Bronchial epithelial cell (primary cell): Measurements from ENCODE around the gene TRAPPC14. TPM values are rescaled to one million over a fixed set of nuclear protein-coding genes. Genes with fewer than 3 reads are reported as not detected.
"Not testable (repeated sequence)": the region's sequence is repeated elsewhere in the genome, so short reads cannot be mapped to it uniquely, and the experiment has no call there.

Experiments used
- DNase-seq: peaks from one replicate; pipeline ENCODE4 v3.0.0-alpha.2; 2010; ENCODE audit warnings: low read depth
- FAIRE-seq: peaks from 2 replicates; lab custom pipeline; 2011; peaks lifted over from hg19 to GRCh38; lab: Jason Lieb, UNC
- H3K27me3 ChIP-seq: 2 replicates; pipeline ENCODE4 v1.5.1; 2011; ENCODE audit warnings: low read length; ENCODE audit not compliant: control insufficient read depth, insufficient read depth
- H3K36me3 ChIP-seq: 2 replicates; pipeline ENCODE4 v1.5.1; 2011; ENCODE audit warnings: low read length; ENCODE audit not compliant: control insufficient read depth, insufficient read depth
- H3K4me3 ChIP-seq: 2 replicates; pipeline ENCODE4 v1.5.1; 2011; ENCODE audit warnings: mild to moderate bottlenecking, low read depth, low read length, control low read depth
- total RNA-seq: library from RNA; depleted of rRNA; stranded (reverse); fragments of >200 nt; gene quantifications from 2 replicates; pipeline ENCODE4 v1.2.1, GENCODE V29; 2014
- TF ChIP-seq, protein P1 (sequence below): IDR thresholded peaks from 2 replicates; pipeline ENCODE4 v1.5.1; 2011; ENCODE audit warnings: mild to moderate bottlenecking, moderate library complexity, low read length, control low read depth, inconsistent platforms; ENCODE audit not compliant: insufficient read depth, severe bottlenecking

Gene TRAPPC14
- total RNA-seq, result 3.4 and 5.5 TPM in 2 replicates

DNA sequence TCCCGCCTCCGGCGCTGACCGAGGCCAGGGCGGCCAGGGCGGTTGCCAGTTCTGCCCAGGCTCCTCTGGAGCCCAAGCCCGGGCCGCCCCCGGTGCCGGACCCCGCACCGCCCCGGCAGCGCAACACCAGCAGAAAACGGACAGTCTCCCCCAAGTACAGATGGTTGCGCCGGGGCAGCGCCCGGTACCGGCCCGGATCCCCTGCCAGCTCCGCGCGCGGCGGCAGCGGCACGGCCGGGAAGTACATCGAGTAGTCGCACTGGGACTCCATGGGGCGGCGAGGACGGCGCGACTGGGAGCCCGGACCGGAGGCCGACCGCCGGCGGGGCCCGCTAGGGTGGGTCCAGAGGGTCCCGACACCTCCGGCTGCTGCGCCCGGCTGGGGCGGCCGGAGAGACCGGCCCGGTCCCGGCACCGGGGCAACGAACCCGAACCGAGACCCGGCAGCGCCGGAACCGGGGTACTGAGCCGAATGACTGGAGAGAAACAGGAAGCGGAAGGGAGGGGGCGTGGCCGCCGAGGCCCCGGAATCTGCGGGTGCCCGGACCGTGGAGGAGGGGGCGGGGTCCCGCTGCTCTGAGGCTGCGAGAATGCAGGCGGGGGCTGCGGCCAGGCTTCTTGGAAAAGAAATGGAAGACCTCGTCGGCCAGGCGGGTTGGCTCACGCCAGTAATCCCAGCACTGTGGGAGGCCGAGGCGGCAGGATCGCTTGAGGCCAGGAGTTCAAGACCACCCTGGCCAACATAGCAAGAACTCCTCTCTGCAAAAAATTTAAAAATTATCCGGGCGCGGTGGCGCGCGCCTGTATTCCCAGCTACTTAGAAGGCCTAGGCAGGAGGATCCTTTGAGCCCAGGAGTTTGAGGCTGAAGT lies at the start of gene TRAPPC14:
Gene TRAPPC14 (minus strand): TSS at position 495 of the 870 bp plus-strand sequence. CDS start 224 bp downstream, at position 271.
- TF ChIP-seq, protein P1, sequence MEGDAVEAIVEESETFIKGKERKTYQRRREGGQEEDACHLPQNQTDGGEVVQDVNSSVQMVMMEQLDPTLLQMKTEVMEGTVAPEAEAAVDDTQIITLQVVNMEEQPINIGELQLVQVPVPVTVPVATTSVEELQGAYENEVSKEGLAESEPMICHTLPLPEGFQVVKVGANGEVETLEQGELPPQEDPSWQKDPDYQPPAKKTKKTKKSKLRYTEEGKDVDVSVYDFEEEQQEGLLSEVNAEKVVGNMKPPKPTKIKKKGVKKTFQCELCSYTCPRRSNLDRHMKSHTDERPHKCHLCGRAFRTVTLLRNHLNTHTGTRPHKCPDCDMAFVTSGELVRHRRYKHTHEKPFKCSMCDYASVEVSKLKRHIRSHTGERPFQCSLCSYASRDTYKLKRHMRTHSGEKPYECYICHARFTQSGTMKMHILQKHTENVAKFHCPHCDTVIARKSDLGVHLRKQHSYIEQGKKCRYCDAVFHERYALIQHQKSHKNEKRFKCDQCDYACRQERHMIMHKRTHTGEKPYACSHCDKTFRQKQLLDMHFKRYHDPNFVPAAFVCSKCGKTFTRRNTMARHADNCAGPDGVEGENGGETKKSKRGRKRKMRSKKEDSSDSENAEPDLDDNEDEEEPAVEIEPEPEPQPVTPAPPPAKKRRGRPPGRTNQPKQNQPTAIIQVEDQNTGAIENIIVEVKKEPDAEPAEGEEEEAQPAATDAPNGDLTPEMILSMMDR, result no peak
- Histone ChIP-seq H3K4me3 (peak within 1 kb of the TSS; percentile 78), H3K27me3 (no peaks in the 10 kb centered on the region), H3K36me3 (peaks cover 20% of the 10 kb centered on the region)
- DNase-seq (peak; percentile 60), FAIRE-seq (no peak)

DNA sequence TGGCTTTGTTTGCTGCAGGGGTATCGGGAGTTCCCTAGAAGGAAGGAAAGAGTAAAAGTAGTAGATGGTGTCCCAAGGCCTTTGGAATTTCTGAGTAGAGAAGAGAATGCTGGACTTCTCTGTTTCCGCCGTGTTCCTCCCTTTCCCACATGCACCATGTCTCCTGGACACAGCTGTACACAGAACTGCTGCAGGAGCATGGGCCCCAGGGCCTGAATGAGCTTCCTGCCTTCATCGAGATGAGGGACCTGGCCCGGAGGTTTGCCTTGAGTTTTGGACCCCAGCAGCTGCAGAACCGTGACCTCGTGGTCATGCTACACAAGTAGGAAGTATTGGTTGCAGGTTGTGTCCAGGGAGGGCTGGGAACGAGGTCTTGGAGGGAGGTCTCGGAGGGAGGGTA lies 45.9 kb upstream of the TRAPPC14 start:
- FAIRE-seq, result no peak
- TF ChIP-seq, protein P1, result no peak
- DNase-seq, result no peak
- Histone ChIP-seq H3K36me3 (no peaks in the 10 kb centered on the region), H3K27me3 (peaks cover 7% of the 10 kb centered on the region), H3K4me3 (no peak overlapping the region)

GRCh38 chr7:100200693-100201092 lies 42.2 kb upstream of the TRAPPC14 start:
- DNase-seq (no peak), FAIRE-seq (no peak)
- no peak overlapping the region for H3K4me3 ChIP-seq
- TF ChIP-seq, protein P1, result no peak
- peaks cover 5% of the 10 kb centered on the region for H3K27me3 ChIP-seq
- H3K36me3 ChIP-seq, result no peaks in the 10 kb centered on the region

DNA sequence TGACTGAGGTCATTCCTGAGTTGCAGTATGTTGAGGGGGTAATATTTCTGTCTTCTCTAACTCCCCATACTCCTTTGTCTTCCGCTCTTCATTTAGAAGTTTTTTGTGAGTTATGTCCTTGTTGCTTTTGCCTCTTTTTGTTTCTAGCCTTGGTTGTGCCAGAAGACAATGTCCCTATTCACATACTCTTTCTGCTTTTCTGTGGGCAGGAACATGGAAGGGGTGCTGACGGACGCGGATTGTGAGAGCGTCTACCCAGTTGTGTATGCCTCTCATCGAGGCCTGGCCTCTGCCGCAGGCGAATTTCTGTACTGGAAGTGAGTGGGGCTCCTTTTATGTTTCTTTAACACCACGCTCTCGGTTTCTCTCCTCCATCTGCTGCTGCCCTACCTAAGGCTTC lies 39.7 kb upstream of the TRAPPC14 start:
- Histone ChIP-seq H3K27me3 (peaks cover 5% of the 10 kb centered on the region), H3K4me3 (no peak overlapping the region), H3K36me3 (no peaks in the 10 kb centered on the region)
- FAIRE-seq, result no peak
- DNase-seq, result no peak
- TF ChIP-seq, protein P1, result no peak

DNA sequence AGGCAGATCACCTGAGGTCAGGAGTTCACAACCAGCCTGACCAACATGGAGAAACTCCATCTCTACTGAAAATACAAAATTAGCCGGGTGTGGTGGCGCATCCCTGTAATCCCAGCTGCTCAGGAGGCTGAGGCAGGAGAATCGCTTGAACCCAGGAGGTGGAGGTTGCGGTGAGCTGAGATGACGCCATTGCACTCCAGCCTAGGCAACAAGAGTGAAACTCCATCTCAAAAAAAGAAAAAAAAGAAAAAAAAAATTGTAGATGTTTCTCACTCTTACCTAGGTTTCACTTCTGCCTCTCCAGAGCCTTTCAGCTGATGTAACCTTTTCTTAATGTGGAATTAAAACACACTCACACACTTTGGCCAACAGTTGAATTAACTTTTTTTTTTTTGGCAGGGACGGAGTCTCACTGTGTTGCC lies 37.4 kb upstream of the TRAPPC14 start:
- DNase-seq, H3K27me3 ChIP-seq, FAIRE-seq, H3K4me3 ChIP-seq, H3K36me3 ChIP-seq: not testable (repeated sequence)

DNA sequence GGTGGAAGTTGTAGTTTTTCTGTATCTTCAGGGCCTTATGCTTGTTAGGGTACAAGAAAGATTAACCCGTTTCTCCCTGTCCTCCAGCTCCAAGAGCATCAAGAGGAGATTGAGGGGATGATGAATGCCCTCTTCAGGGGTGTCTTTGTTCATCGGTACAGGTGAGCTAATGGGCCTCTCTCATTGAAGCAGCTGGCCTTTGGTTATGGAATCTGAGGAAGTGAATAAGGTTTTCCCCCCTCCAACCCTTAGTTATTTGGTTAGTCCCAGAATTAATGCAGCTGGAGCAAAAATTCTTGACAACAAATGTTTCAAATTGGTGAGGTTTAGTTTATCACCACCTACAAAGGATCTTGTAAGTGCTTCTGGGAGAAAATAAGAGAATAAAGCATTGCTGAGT lies 36.7 kb upstream of the TRAPPC14 start:
- no peaks in the 10 kb centered on the region for H3K27me3 ChIP-seq
- H3K36me3 ChIP-seq, result no peaks in the 10 kb centered on the region
- no peak overlapping the region for H3K4me3 ChIP-seq
- no peak for DNase-seq
- TF ChIP-seq, protein P1, result no peak
- no peak for FAIRE-seq
